ENCODE data around the gene KCNJ10.

Gene KCNJ10

GRCh38 chr1:160066829-160067745 lies 2.9 kb downstream of the KCNJ10 start:
- TF ChIP-seq ZBTB7A (IDR thresholded peaks at IDR 0.05; ENCODE audit: low read depth) = no peak
- no peak for TF ChIP-seq FOXM1 (IDR thresholded peaks at IDR 0.05; ENCODE audit: borderline replicate concordance, low read depth)
- TF ChIP-seq USF1 (IDR thresholded peaks at IDR 0.05) = no peak
- no peak for TF ChIP-seq REST (IDR thresholded peaks at IDR 0.05; ENCODE audit: low read depth)
- TF ChIP-seq EP300 (IDR thresholded peaks at IDR 0.05; ENCODE audit: borderline replicate concordance) = no peak
- no peak for TF ChIP-seq EGR1 (IDR thresholded peaks at IDR 0.05)
- no peak for TF ChIP-seq TAF1 (IDR thresholded peaks at IDR 0.05; ENCODE audit: low read depth)
- no peak for TF ChIP-seq YY1 (IDR thresholded peaks at IDR 0.05; ENCODE audit: low read depth)
- no peak for TF ChIP-seq TCF12 (IDR thresholded peaks at IDR 0.05; ENCODE audit: low read depth)
- TF ChIP-seq NFIC (IDR thresholded peaks at IDR 0.05) = no peak
- TF ChIP-seq CEBPB (IDR thresholded peaks at IDR 0.05) = no peak
- TF ChIP-seq CREB1 (IDR thresholded peaks at IDR 0.05; ENCODE audit: low read depth) = no peak
- no peak for TF ChIP-seq RAD21 (IDR thresholded peaks at IDR 0.05; ENCODE audit: low read depth)
- no peak for TF ChIP-seq MAX (IDR thresholded peaks at IDR 0.05)
- TF ChIP-seq TEAD4 (IDR thresholded peaks at IDR 0.05) = no peak

- TF ChIP-seq NFIC (IDR thresholded peaks at IDR 0.05) = no peak
- TF ChIP-seq MAX (IDR thresholded peaks at IDR 0.05) = no peak
- no peak for TF ChIP-seq TEAD4 (IDR thresholded peaks at IDR 0.05)
- no peak for TF ChIP-seq ZBTB7A (IDR thresholded peaks at IDR 0.05; ENCODE audit: low read depth)
- no peak for TF ChIP-seq CREB1 (IDR thresholded peaks at IDR 0.05; ENCODE audit: low read depth)
- TF ChIP-seq TAF1 (IDR thresholded peaks at IDR 0.05; ENCODE audit: low read depth) = no peak
- TF ChIP-seq EP300 (IDR thresholded peaks at IDR 0.05; ENCODE audit: borderline replicate concordance) = no peak
- no peak for TF ChIP-seq RAD21 (IDR thresholded peaks at IDR 0.05; ENCODE audit: low read depth)
- TF ChIP-seq EGR1 (IDR thresholded peaks at IDR 0.05) = no peak
- no peak for TF ChIP-seq USF1 (IDR thresholded peaks at IDR 0.05)
- no peak for TF ChIP-seq YY1 (IDR thresholded peaks at IDR 0.05; ENCODE audit: low read depth)
- TF ChIP-seq REST (IDR thresholded peaks at IDR 0.05; ENCODE audit: low read depth) = no peak
- TF ChIP-seq FOXM1 (IDR thresholded peaks at IDR 0.05; ENCODE audit: borderline replicate concordance, low read depth) = no peak
- TF ChIP-seq CEBPB (IDR thresholded peaks at IDR 0.05) = no peak
- no peak for TF ChIP-seq TCF12 (IDR thresholded peaks at IDR 0.05; ENCODE audit: low read depth)
Measured at GRCh38 chr1:160064746-160065145, 5.2 kb downstream of the KCNJ10 start.

- TF ChIP-seq TAF1 (IDR thresholded peaks at IDR 0.05; ENCODE audit: low read depth) (no peak), RAD21 (IDR thresholded peaks at IDR 0.05; ENCODE audit: low read depth) (no peak), EP300 (IDR thresholded peaks at IDR 0.05; ENCODE audit: borderline replicate concordance) (no peak), YY1 (IDR thresholded peaks at IDR 0.05; ENCODE audit: low read depth) (no peak), ZBTB7A (IDR thresholded peaks at IDR 0.05; ENCODE audit: low read depth) (no peak), CEBPB (IDR thresholded peaks at IDR 0.05) (no peak), REST (IDR thresholded peaks at IDR 0.05; ENCODE audit: low read depth) (no peak)
Measured at GRCh38 chr1:160064164-160064563, 5.8 kb downstream of the KCNJ10 start.

- TF ChIP-seq TEAD4 (IDR thresholded peaks at IDR 0.05) (no peak), MAX (IDR thresholded peaks at IDR 0.05) (no peak), FOXM1 (IDR thresholded peaks at IDR 0.05; ENCODE audit: borderline replicate concordance, low read depth) (no peak)
Measured at GRCh38 chr1:160063176-160063575, 6.8 kb downstream of the KCNJ10 start.
